ENCODE data around the gene PCGF1.

- no peak for TF ChIP-seq EP300 (IDR thresholded peaks at IDR 0.05)
- TF ChIP-seq, protein P1, sequence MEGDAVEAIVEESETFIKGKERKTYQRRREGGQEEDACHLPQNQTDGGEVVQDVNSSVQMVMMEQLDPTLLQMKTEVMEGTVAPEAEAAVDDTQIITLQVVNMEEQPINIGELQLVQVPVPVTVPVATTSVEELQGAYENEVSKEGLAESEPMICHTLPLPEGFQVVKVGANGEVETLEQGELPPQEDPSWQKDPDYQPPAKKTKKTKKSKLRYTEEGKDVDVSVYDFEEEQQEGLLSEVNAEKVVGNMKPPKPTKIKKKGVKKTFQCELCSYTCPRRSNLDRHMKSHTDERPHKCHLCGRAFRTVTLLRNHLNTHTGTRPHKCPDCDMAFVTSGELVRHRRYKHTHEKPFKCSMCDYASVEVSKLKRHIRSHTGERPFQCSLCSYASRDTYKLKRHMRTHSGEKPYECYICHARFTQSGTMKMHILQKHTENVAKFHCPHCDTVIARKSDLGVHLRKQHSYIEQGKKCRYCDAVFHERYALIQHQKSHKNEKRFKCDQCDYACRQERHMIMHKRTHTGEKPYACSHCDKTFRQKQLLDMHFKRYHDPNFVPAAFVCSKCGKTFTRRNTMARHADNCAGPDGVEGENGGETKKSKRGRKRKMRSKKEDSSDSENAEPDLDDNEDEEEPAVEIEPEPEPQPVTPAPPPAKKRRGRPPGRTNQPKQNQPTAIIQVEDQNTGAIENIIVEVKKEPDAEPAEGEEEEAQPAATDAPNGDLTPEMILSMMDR (IDR thresholded peaks at IDR 0.05): no peak
Measured at GRCh38 chr2:74507926-74508520, 528 bp upstream of the PCGF1 start.
